HepG2 (cell line): ENCODE measurements around the gene CEACAM18. TPM values are rescaled to one million over a fixed set of nuclear protein-coding genes. Genes with fewer than 3 reads are reported as not detected.
A peak's percentile ranks its signal among the peaks of the same experiment; 100 is the strongest.

ENCODE experiments used
- ATAC-seq: fragments of 200-7000 bp; cut with Tn5 transposase; 3 replicates; pipeline ENCODE4 v1.9.1; 2020; ENCODE audit warnings: mild to moderate bottlenecking, moderate library complexity
- BruUV-seq: library from RNA; stranded (reverse); fragments of 400-500 nt; replicated peaks from 2 replicates; lab custom pipeline; 2021; lab: Mats Ljungman, UMichigan
- CTCF ChIA-PET: fragments of 300-600 bp; formaldehyde crosslinking; extraction: SDS; loops from one replicate; lab custom pipeline; 2021; ENCODE audit warnings: low total read pairs, inconsistent platforms, low intra/inter-chr PET ratio; lab: Yijun Ruan, JAX
- POLR2A ChIA-PET: fragments of 350-600 bp; sonication (Branson Sonifier 250); formaldehyde crosslinking; loops from one replicate; lab custom pipeline; 2020; ENCODE audit warnings: antibody characterized with exemption, inconsistent platforms; lab: Yijun Ruan, JAX
- DNase-seq: peaks from one replicate; pipeline ENCODE4 v3.0.0-alpha.2; 2015; ENCODE audit warnings: low spot score
- FAIRE-seq: peaks from 3 replicates; lab custom pipeline; 2011; peaks lifted over from hg19 to GRCh38; lab: Jason Lieb, UNC
- H2AFZ ChIP-seq: one replicate; pipeline ENCODE4 v1.6.1; 2011; ENCODE audit warnings: low read length, inconsistent platforms
- H3K27ac ChIP-seq: fragments of 300-600 bp; 3 replicates; pipeline ENCODE4 v1.8.0; 2011; ENCODE audit warnings: mixed run types, mild to moderate bottlenecking, mixed read lengths, low read length, inconsistent platforms; ENCODE audit not compliant: insufficient read depth; ENCODE audit errors: extremely low read length
- H3K27me3 ChIP-seq, 2 experiments: fragments of 200-600 bp in 1 of 2; 2 replicates in 1 of 2; 3 replicates in 1 of 2; pipeline versions ENCODE4 v1.6.0 to v1.8.0; 2011; ENCODE audit warnings: low read length in 2 of 2, mild to moderate bottlenecking in 2 of 2, moderate library complexity in 2 of 2, inconsistent platforms in 1 of 2; ENCODE audit not compliant: insufficient read depth in 2 of 2, control insufficient read depth in 1 of 2
- H3K36me3 ChIP-seq, 2 experiments: fragments of 200-600 bp in 1 of 2; replicated peaks in 1 of 2; 2 replicates in 1 of 2; 3 replicates in 1 of 2; pipeline versions ENCODE4 v1.5.1 to v1.8.0; 2011; ENCODE audit warnings: low read length in 2 of 2, inconsistent platforms in 1 of 2; ENCODE audit not compliant: insufficient read depth in 2 of 2, control insufficient read depth in 1 of 2
- H3K4me1 ChIP-seq: 2 replicates; pipeline ENCODE4 v1.5.1; 2012; ENCODE audit warnings: low read length, inconsistent platforms; ENCODE audit not compliant: insufficient read depth
- H3K4me2 ChIP-seq: 2 replicates; pipeline ENCODE4 v1.6.0; 2011; ENCODE audit warnings: low read depth, low read length, inconsistent platforms
- H3K4me3 ChIP-seq, 3 experiments: fragments of 200-600 bp in 1 of 3; sonication (generic), shearing (Covaris generic) in 1 of 3; replicated peaks in 1 of 3; 2 replicates each; pipeline ENCODE4 v1.5.1; 2011 to 2016; ENCODE audit warnings: low read length in 3 of 3, inconsistent platforms in 2 of 3, low read depth in 2 of 3, mild to moderate bottlenecking in 2 of 3, control low read depth in 1 of 3, mixed read lengths in 1 of 3; ENCODE audit not compliant: insufficient read depth in 1 of 3
- H3K79me2 ChIP-seq: one replicate; pipeline ENCODE4 v1.6.1; 2011; ENCODE audit warnings: low read length, inconsistent platforms; ENCODE audit not compliant: insufficient read depth
- H3K9ac ChIP-seq: 2 replicates; pipeline ENCODE4 v1.6.0; 2011; ENCODE audit warnings: mild to moderate bottlenecking, low read depth, low read length, inconsistent platforms; ENCODE audit not compliant: insufficient read depth
- H3K9me3 ChIP-seq: 2 replicates; pipeline ENCODE4 v1.5.1; 2012; ENCODE audit warnings: mild to moderate bottlenecking, low read length
- H4K20me1 ChIP-seq: 2 replicates; pipeline ENCODE4 v1.6.0; 2011; ENCODE audit warnings: inconsistent platforms, mild to moderate bottlenecking, low read length, moderate library complexity; ENCODE audit not compliant: insufficient read depth
- CEBPB ChIP-seq: IDR thresholded peaks from 2 replicates; pipeline ENCODE4 v1.6.1; 2011; ENCODE audit warnings: low read depth, low read length, improper control_type of control experiment, borderline replicate concordance
- CEBPG ChIP-seq: IDR thresholded peaks from 2 replicates; pipeline ENCODE4 v1.6.1; 2016
- GPN1 ChIP-seq: sonication (generic); formaldehyde crosslinking; IDR thresholded peaks from 2 replicates; pipeline ENCODE4 v1.5.1; 2020; ENCODE audit warnings: missing genetic modification reagents, borderline replicate concordance
- MAFG ChIP-seq: sonication (generic); formaldehyde crosslinking; IDR thresholded peaks from 2 replicates; pipeline ENCODE4 v1.5.1; 2020; ENCODE audit warnings: mild to moderate bottlenecking, missing genetic modification reagents
- STAG1 ChIP-seq: sonication (generic); formaldehyde crosslinking; IDR thresholded peaks from 2 replicates; pipeline ENCODE4 v1.4.0; 2020; ENCODE audit warnings: missing genetic modification reagents
- TBX3 ChIP-seq: fragments of 450-650 bp; IDR thresholded peaks from 2 replicates; pipeline ENCODE4 v1.6.1; 2017; ENCODE audit warnings: antibody characterized with exemption, mild to moderate bottlenecking, inconsistent platforms, borderline replicate concordance
- TEAD3 ChIP-seq: optimal IDR thresholded peaks from 2 replicates; pipeline ENCODE3; 2016; ENCODE audit warnings: borderline replicate concordance
- ZFP36L2 ChIP-seq: sonication (generic); formaldehyde crosslinking; IDR thresholded peaks from 2 replicates; pipeline ENCODE4 v1.4.0; 2020; ENCODE audit warnings: missing genetic modification reagents
- ZNF256 ChIP-seq: sonication (generic); formaldehyde crosslinking; conservative IDR thresholded peaks from 2 replicates; pipeline ENCODE4 v1.4.0; 2020; ENCODE audit warnings: missing genetic modification reagents
- ZSCAN25 ChIP-seq: sonication (generic); formaldehyde crosslinking; IDR thresholded peaks from 2 replicates; pipeline ENCODE4 v1.8.0; 2022; ENCODE audit warnings: mild to moderate bottlenecking, missing genetic modification reagents
- WGBS: methylation state at CpG from one replicate; pipeline ENCODE4 v1.1.6; 2017; ENCODE audit warnings: low lambda C conversion rate; 5-methylcytosine and 5-hydroxymethylcytosine counted together
- in situ Hi-C: cut with HindIII; loops from 2 replicates; pipeline ENCODE4 v1.10.0; 2017; ENCODE audit warnings: low pct_unique_long_range_greater_than_20kb; ENCODE audit not compliant: extremely low pct_ligation_motif_present
- intact Hi-C: fragments of 100-400 bp; cut with micrococcal nuclease; formaldehyde crosslinking; loops from one replicate; pipeline ENCODE4 v1.10.0; 2022; ENCODE audit not compliant: unreplicated experiment
- polyA plus RNA-seq, 8 experiments: library from polyadenylated mRNA; depleted of rRNA in 3 of 8; stranded (reverse) in 7 of 8; unstranded in 1 of 8; fragments of >200 nt; fragmentation: Illumina TruSeq in 4 of 8; extraction: Trizol in 4 of 8; gene quantifications; 2 replicates each; pipeline versions ENCODE4 v1.2.1 to v1.2.3, GENCODE V29; 2011 to 2016; ENCODE audit warnings: low read depth in 4 of 8, missing spikeins in 1 of 8, mixed read lengths in 1 of 8; ENCODE audit not compliant: insufficient read depth in 1 of 8
- total RNA-seq, 5 experiments: library from RNA; depleted of rRNA; stranded (reverse); fragments of >200 nt; fragmentation: Illumina TruSeq; extraction: Trizol; gene quantifications; 2 replicates each; pipeline ENCODE4 v1.2.3, GENCODE V29; 2016; ENCODE audit warnings: low read depth in 1 of 5
- TF ChIP-seq, protein P1 (sequence below): sonication (generic); formaldehyde crosslinking; IDR thresholded peaks from 2 replicates; pipeline ENCODE4 v1.5.0; 2020; ENCODE audit warnings: mild to moderate bottlenecking, missing genetic modification reagents, moderate library complexity
- TF ChIP-seq, protein P2 (sequence below): sonication (generic); formaldehyde crosslinking; IDR thresholded peaks from one replicate; pipeline ENCODE4 v1.5.1; 2020; ENCODE audit warnings: mild to moderate bottlenecking, missing genetic modification reagents; ENCODE audit errors: not compliant biosample characterization
- TF ChIP-seq, protein P3 (sequence below): sonication (generic); formaldehyde crosslinking; IDR thresholded peaks from 2 replicates; pipeline ENCODE4 v1.5.0; 2020; ENCODE audit warnings: mild to moderate bottlenecking, missing genetic modification reagents

Gene CEACAM18
- total and polyA plus RNA-seq, 2 of the 13 experiments (the other 11 are each of a cell fraction or from before 2014, with no cell fraction given), result not detected

DNA sequence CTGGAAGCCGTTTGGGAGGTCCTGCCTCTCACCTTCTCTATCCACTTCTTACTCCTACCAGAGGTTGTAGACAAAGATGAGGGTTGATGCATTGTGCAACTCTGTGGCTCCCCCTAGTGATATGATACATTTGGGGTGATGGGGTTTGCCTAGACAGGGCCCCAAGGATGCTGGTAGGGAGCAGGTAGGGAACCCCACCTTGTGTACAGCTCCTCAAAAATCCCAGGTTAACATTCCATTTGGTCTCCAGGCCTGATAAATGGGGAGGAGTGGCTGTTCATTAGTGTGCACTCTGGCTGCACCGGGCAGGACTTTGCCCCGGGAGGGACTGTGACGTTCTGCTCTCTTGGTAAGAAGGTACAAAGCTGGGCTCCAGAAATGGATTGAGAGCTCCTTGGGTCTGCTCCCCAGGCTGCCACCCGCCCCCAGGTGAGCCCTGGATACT, 39.3 kb upstream of the CEACAM18 start:
- H2AFZ ChIP-seq, result no peak overlapping the region
- in situ Hi-C loops (no loop called here), intact Hi-C loops (loop anchor here (1.0 kb wide), 1 partner anchor 100 kb away; no protein-coding TSS in a partner anchor)
- WGBS, result 2% methylated on average over 2 of the region's 5 CpGs
- no peak overlapping the region for H3K27ac ChIP-seq
- H3K79me2 ChIP-seq, result no peaks in the 10 kb centered on the region
- no peaks in the 10 kb centered on the region for H4K20me1 ChIP-seq
- DNase-seq (peak; percentile 14), FAIRE-seq (no peak), ATAC-seq (peak; percentile 49)
- H3K36me3 ChIP-seq, result no peaks in the 10 kb centered on the region
- no peak overlapping the region for H3K4me3 ChIP-seq
- peak; percentile 70 for TF ChIP-seq STAG1 (CRISPR knock-in tag)
- no peak for TF ChIP-seq TEAD3 (CRISPR knock-in tag)
- no peak for TF ChIP-seq GPN1 (CRISPR knock-in tag)
- peak; percentile 20; the same call in 1 of the 2 replicates for TF ChIP-seq CEBPB
- TF ChIP-seq ZFP36L2 (CRISPR knock-in tag), result no peak
- TF ChIP-seq ZSCAN25 (CRISPR knock-in tag), result no peak
- TF ChIP-seq, protein P1, sequence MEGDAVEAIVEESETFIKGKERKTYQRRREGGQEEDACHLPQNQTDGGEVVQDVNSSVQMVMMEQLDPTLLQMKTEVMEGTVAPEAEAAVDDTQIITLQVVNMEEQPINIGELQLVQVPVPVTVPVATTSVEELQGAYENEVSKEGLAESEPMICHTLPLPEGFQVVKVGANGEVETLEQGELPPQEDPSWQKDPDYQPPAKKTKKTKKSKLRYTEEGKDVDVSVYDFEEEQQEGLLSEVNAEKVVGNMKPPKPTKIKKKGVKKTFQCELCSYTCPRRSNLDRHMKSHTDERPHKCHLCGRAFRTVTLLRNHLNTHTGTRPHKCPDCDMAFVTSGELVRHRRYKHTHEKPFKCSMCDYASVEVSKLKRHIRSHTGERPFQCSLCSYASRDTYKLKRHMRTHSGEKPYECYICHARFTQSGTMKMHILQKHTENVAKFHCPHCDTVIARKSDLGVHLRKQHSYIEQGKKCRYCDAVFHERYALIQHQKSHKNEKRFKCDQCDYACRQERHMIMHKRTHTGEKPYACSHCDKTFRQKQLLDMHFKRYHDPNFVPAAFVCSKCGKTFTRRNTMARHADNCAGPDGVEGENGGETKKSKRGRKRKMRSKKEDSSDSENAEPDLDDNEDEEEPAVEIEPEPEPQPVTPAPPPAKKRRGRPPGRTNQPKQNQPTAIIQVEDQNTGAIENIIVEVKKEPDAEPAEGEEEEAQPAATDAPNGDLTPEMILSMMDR (CRISPR knock-in tag), result peak; percentile 50
- no peak for TF ChIP-seq MAFG
- TF ChIP-seq, protein P2, sequence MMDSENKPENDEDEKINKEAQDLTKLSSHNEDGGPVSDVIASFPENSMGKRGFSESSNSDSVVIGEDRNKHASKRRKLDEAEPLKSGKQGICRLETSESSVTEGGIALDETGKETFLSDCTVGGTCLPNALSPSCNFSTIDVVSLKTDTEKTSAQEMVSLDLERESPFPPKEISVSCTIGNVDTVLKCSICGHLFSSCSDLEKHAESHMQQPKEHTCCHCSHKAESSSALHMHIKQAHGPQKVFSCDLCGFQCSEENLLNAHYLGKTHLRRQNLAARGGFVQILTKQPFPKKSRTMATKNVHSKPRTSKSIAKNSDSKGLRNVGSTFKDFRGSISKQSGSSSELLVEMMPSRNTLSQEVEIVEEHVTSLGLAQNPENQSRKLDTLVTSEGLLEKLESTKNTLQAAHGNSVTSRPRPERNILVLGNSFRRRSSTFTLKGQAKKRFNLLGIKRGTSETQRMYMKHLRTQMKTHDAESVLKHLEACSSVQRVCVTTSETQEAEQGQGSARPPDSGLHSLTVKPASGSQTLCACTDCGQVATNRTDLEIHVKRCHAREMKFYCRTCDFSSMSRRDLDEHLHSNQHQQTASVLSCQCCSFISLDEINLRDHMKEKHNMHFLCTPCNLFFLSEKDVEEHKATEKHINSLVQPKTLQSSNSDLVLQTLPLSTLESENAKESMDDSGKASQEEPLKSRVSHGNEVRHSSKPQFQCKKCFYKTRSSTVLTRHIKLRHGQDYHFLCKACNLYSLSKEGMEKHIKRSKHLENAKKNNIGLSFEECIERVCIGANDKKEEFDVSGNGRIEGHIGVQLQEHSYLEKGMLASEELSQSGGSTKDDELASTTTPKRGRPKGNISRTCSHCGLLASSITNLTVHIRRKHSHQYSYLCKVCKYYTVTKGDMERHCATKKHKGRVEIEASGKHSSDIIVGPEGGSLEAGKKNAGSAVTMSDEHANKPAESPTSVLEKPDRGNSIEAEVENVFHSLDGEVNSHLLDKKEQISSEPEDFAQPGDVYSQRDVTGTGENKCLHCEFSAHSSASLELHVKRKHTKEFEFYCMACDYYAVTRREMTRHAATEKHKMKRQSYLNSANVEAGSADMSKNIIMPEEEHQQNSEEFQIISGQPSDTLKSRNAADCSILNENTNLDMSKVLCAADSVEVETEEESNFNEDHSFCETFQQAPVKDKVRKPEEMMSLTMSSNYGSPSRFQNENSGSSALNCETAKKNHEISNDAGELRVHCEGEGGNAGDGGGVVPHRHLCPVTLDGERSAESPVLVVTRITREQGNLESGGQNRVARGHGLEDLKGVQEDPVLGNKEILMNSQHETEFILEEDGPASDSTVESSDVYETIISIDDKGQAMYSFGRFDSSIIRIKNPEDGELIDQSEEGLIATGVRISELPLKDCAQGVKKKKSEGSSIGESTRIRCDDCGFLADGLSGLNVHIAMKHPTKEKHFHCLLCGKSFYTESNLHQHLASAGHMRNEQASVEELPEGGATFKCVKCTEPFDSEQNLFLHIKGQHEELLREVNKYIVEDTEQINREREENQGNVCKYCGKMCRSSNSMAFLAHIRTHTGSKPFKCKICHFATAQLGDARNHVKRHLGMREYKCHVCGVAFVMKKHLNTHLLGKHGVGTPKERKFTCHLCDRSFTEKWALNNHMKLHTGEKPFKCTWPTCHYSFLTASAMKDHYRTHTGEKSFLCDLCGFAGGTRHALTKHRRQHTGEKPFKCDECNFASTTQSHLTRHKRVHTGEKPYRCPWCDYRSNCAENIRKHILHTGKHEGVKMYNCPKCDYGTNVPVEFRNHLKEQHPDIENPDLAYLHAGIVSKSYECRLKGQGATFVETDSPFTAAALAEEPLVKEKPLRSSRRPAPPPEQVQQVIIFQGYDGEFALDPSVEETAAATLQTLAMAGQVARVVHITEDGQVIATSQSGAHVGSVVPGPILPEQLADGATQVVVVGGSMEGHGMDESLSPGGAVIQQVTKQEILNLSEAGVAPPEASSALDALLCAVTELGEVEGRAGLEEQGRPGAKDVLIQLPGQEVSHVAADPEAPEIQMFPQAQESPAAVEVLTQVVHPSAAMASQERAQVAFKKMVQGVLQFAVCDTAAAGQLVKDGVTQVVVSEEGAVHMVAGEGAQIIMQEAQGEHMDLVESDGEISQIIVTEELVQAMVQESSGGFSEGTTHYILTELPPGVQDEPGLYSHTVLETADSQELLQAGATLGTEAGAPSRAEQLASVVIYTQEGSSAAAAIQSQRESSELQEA (CRISPR knock-in tag), result no peak
- TF ChIP-seq, protein P3, sequence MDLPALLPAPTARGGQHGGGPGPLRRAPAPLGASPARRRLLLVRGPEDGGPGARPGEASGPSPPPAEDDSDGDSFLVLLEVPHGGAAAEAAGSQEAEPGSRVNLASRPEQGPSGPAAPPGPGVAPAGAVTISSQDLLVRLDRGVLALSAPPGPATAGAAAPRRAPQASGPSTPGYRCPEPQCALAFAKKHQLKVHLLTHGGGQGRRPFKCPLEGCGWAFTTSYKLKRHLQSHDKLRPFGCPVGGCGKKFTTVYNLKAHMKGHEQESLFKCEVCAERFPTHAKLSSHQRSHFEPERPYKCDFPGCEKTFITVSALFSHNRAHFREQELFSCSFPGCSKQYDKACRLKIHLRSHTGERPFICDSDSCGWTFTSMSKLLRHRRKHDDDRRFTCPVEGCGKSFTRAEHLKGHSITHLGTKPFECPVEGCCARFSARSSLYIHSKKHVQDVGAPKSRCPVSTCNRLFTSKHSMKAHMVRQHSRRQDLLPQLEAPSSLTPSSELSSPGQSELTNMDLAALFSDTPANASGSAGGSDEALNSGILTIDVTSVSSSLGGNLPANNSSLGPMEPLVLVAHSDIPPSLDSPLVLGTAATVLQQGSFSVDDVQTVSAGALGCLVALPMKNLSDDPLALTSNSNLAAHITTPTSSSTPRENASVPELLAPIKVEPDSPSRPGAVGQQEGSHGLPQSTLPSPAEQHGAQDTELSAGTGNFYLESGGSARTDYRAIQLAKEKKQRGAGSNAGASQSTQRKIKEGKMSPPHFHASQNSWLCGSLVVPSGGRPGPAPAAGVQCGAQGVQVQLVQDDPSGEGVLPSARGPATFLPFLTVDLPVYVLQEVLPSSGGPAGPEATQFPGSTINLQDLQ, result no peak
- TF ChIP-seq ZNF256 (CRISPR knock-in tag), result no peak
- TF ChIP-seq CEBPG, result peak; percentile 28; the same call in 1 of the 2 replicates
- no peak for TF ChIP-seq TBX3
- no peak overlapping the region for H3K9ac ChIP-seq
- H3K27me3 ChIP-seq, result peaks cover 1 to 19% of the 10 kb centered on the region in 2 experiments; a peak in 3 of 5 replicates
- CTCF ChIA-PET, result interaction anchor here (2.5 kb wide), 1 partner anchor 100 kb away, joined by 14 read pairs; no protein-coding TSS in a partner anchor
- BruUV-seq, result no TSS peak
- POLR2A ChIA-PET, result no interaction called here
- no peaks in the 10 kb centered on the region for H3K4me1 ChIP-seq
- H3K9me3 ChIP-seq, result no peaks in the 10 kb centered on the region
- no peak overlapping the region for H3K4me2 ChIP-seq
